ENCODE measurements around the gene ELAC2. TPM values are rescaled to one million over a fixed set of nuclear protein-coding genes. Genes with fewer than 3 reads are reported as not detected.

Gene ELAC2
- total RNA-seq, 1 experiment from 2014 or later = 84.5 TPM

- H3K9me3 ChIP-seq (ENCODE audit: control insufficient read depth in 1 of 2, insufficient read depth in 1 of 2, low read depth in 1 of 2, low read length in 2 of 2) = no peaks in the 10 kb centered on the region
- TF ChIP-seq FOSL1 (IDR thresholded peaks at IDR 0.05; ENCODE audit: low read depth) = no peak
- no peak for DNase-seq (ENCODE audit: low read depth, low spot score)
- intact Hi-C loops (cut with micrococcal nuclease) = no loop called here
- ChIA-PET POLR2A (no interaction called here), RAD21 (ENCODE audit: low non-redundant PET in 1 of 2, low total read pairs in 2 of 2, uncharacterized antibody in 2 of 2, unreplicated experiment in 2 of 2) (no interaction called here), CTCF (no interaction called here)
- no peaks in the 10 kb centered on the region for H3K4me1 ChIP-seq (ENCODE audit: control insufficient read depth in 1 of 2, insufficient read depth in 2 of 2, low read length in 2 of 2)
- no peak overlapping the region for H3K27ac ChIP-seq (ENCODE audit: low read depth, low read length)
- H3K79me2 ChIP-seq (ENCODE audit: insufficient read depth, low read length) = peaks cover 18% of the 10 kb centered on the region; the same call in 1 of the 2 replicates
- BruUV-seq (replicated peaks) = no TSS peak
- peaks cover 5% of the 10 kb centered on the region; the same call in 1 of the 2 replicates for H4K20me1 ChIP-seq (ENCODE audit: insufficient read depth)
- no peak overlapping the region for H3K4me3 ChIP-seq (replicated peaks in 1 of 2; ENCODE audit: low read depth in 1 of 2, low read length in 2 of 2)
- no peaks in the 10 kb centered on the region for H3K9me2 ChIP-seq (ENCODE audit: insufficient read depth)
- H3K4me2 ChIP-seq (ENCODE audit: low read length) = no peak overlapping the region
- H3K36me3 ChIP-seq (ENCODE audit: control insufficient read depth in 1 of 2, insufficient read depth in 2 of 2, low read length in 2 of 2) = peaks cover 66 to 83% of the 10 kb centered on the region in 2 experiments
- H3K27me3 ChIP-seq (ENCODE audit: insufficient read depth, low read length) = no peaks in the 10 kb centered on the region
- no peak overlapping the region for H2AFZ ChIP-seq (ENCODE audit: low read depth, low read length, poor library complexity, severe bottlenecking)
- ATAC-seq = no peak
- H3K9ac ChIP-seq (ENCODE audit: low read length) = no peak overlapping the region
Observed at GRCh38 chr17:12998874-12999273, 19.0 kb downstream of the ELAC2 start.

DNA sequence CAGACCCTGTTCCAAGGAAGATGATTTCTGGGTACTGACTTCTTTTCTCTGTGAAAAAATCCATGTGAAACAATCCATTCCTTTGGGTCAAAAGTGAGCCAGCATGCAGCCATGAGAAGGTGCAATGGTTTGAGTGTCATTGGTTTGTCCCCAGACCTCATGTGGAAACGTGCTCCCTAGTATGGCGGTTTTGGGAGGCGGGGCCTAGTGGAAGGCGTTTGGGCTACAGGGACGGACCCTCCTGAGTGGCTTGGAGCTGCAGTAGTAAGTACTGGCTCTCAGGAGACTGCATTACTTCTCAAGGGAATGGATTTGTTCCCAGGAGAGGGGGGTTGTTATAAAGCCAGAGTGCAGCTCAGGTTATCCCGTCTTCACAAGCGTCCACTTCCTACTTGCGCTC lies 19.4 kb downstream of the ELAC2 start:
- TF ChIP-seq YY1 (IDR thresholded peaks at IDR 0.05; ENCODE audit: extremely low read depth, insufficient replicate concordance, low read depth, low read length) (no peak), CTCF (IDR thresholded peaks at IDR 0.05 in 2 of 3, conservative IDR thresholded peaks at IDR 0.05 in 1 of 3; ENCODE audit: borderline replicate concordance in 1 of 3, insufficient read depth in 1 of 3, low read depth in 2 of 3, low read length in 2 of 3) (no peak), EZH2 (IDR thresholded peaks at IDR 0.05) (no peak), SP1 (IDR thresholded peaks at IDR 0.05; ENCODE audit: low read depth) (no peak), RAD21 (IDR thresholded peaks at IDR 0.05; ENCODE audit: low read depth) (no peak), SIN3A (IDR thresholded peaks at IDR 0.05; ENCODE audit: low read depth) (no peak), ZNF274 (IDR thresholded peaks at IDR 0.05; ENCODE audit: low read depth, low read length) (no peak), EGR1 (IDR thresholded peaks at IDR 0.05; ENCODE audit: low read depth) (no peak), TCF7L2 (IDR thresholded peaks at IDR 0.05; ENCODE audit: borderline replicate concordance, extremely low read depth, insufficient read depth, insufficient read length) (no peak)
- ChIA-PET POLR2A (no interaction called here), CTCF (interaction anchor here (0.8 kb wide), 1 partner anchor 10 kb away, joined by 4 read pairs; no protein-coding TSS in a partner anchor), RAD21 (ENCODE audit: low non-redundant PET in 1 of 2, low total read pairs in 2 of 2, uncharacterized antibody in 2 of 2, unreplicated experiment in 2 of 2) (no interaction called here)
- peaks cover 66 to 84% of the 10 kb centered on the region in 2 experiments for H3K36me3 ChIP-seq (ENCODE audit: control insufficient read depth in 1 of 2, insufficient read depth in 2 of 2, low read length in 2 of 2)
- no TSS peak for BruUV-seq (replicated peaks)
- H3K4me1 ChIP-seq (ENCODE audit: control insufficient read depth in 1 of 2, insufficient read depth in 2 of 2, low read length in 2 of 2) = no peaks in the 10 kb centered on the region
- H3K9me3 ChIP-seq (ENCODE audit: control insufficient read depth in 1 of 2, insufficient read depth in 1 of 2, low read depth in 1 of 2, low read length in 2 of 2) = no peaks in the 10 kb centered on the region
- no peak overlapping the region for H3K27ac ChIP-seq (ENCODE audit: low read depth, low read length)
- DNase-seq (ENCODE audit: low read depth, low spot score) (no peak), ATAC-seq (no peak)
- peaks cover 18% of the 10 kb centered on the region; the same call in 1 of the 2 replicates for H3K79me2 ChIP-seq (ENCODE audit: insufficient read depth, low read length)
- no peaks in the 10 kb centered on the region for H3K9me2 ChIP-seq (ENCODE audit: insufficient read depth)
- intact Hi-C loops (cut with micrococcal nuclease) = no loop called here
- H3K4me2 ChIP-seq (ENCODE audit: low read length) = no peak overlapping the region
- H4K20me1 ChIP-seq (ENCODE audit: insufficient read depth) = peaks cover 5% of the 10 kb centered on the region; the same call in 1 of the 2 replicates
- H3K4me3 ChIP-seq (replicated peaks in 1 of 2; ENCODE audit: low read depth in 1 of 2, low read length in 2 of 2) = no peak overlapping the region
- no peaks in the 10 kb centered on the region for H3K27me3 ChIP-seq (ENCODE audit: insufficient read depth, low read length)
- H3K9ac ChIP-seq (ENCODE audit: low read length) = no peak overlapping the region
- no peak overlapping the region for H2AFZ ChIP-seq (ENCODE audit: low read depth, low read length, poor library complexity, severe bottlenecking)

Measured in HCT116 (cell line).